Thyroid gland (tissue), 4 donors: ENCODE results near the gene ABHD5. TPM values are rescaled to one million over a fixed set of nuclear protein-coding genes. Genes with fewer than 3 reads are reported as not detected.

Experiments
- DNase-seq, 2 donors: peaks; one replicate each; pipeline ENCODE4 v3.0.0-alpha.2; 2019
- H3K27ac ChIP-seq, 3 donors: fragments of 200-600 bp; sonication (generic); 1 replicate in 2 of 3; 2 replicates in 1 of 3; pipeline ENCODE4 v1.5.1; 2016 to 2019; ENCODE audit warnings: mild to moderate bottlenecking in 1 of 3, moderate library complexity in 1 of 3
- H3K27me3 ChIP-seq: fragments of 200-600 bp; sonication (generic); one replicate; pipeline ENCODE4 v1.5.1; 2019
- H3K36me3 ChIP-seq, 2 donors: fragments of 200-600 bp; sonication (generic); one replicate each; pipeline ENCODE4 v1.5.1; 2016 to 2019
- H3K4me1 ChIP-seq, 2 donors: fragments of 200-600 bp; sonication (generic); one replicate each; pipeline ENCODE4 v1.5.1; 2017 to 2019
- H3K4me3 ChIP-seq, 3 donors: fragments of 200-600 bp; sonication (generic); replicated peaks in 1 of 3; 1 replicate in 2 of 3; 2 replicates in 1 of 3; pipeline ENCODE4 v1.5.1; 2016; ENCODE audit warnings: mild to moderate bottlenecking in 1 of 3
- H3K9me3 ChIP-seq: fragments of 200-600 bp; sonication (generic); one replicate; pipeline ENCODE4 v1.5.1; 2017
- POLR2A ChIP-seq, 2 donors: fragments of 450-650 bp; IDR thresholded peaks; one replicate each; pipeline ENCODE4 v1.6.1; 2017; ENCODE audit warnings: antibody characterized with exemption in 2 of 2, mild to moderate bottlenecking in 2 of 2, moderate library complexity in 1 of 2
- WGBS, 2 donors: methylation state at CpG; one replicate each; pipeline ENCODE4 v1.1.5; 2017; 5-methylcytosine and 5-hydroxymethylcytosine counted together
- intact Hi-C: fragments of 100-400 bp; cut with DNase I; formaldehyde crosslinking; loops from one replicate; pipeline ENCODE4 v1.15.1; 2023
- total RNA-seq, 4 donors: library from RNA; depleted of rRNA; stranded (reverse); fragments of >200 nt; gene quantifications; one replicate each; pipeline ENCODE4 v1.2.3, GENCODE V29; 2016
- TF ChIP-seq, protein P1 (sequence below), 6 experiments: fragments of 200-600 bp in 3 of 6; fragments of 450-650 bp in 3 of 6; sonication (generic) in 3 of 6; IDR thresholded peaks; one replicate each; pipeline ENCODE4 v1.5.1; 2016 to 2019; ENCODE audit warnings: antibody characterized with exemption in 6 of 6, mild to moderate bottlenecking in 2 of 6, inconsistent platforms in 1 of 6, moderate library complexity in 1 of 6

Gene ABHD5
- total RNA-seq, 4 donors from 2014 or later: 33.1 to 45.4 (median 36.6) TPM

DNA sequence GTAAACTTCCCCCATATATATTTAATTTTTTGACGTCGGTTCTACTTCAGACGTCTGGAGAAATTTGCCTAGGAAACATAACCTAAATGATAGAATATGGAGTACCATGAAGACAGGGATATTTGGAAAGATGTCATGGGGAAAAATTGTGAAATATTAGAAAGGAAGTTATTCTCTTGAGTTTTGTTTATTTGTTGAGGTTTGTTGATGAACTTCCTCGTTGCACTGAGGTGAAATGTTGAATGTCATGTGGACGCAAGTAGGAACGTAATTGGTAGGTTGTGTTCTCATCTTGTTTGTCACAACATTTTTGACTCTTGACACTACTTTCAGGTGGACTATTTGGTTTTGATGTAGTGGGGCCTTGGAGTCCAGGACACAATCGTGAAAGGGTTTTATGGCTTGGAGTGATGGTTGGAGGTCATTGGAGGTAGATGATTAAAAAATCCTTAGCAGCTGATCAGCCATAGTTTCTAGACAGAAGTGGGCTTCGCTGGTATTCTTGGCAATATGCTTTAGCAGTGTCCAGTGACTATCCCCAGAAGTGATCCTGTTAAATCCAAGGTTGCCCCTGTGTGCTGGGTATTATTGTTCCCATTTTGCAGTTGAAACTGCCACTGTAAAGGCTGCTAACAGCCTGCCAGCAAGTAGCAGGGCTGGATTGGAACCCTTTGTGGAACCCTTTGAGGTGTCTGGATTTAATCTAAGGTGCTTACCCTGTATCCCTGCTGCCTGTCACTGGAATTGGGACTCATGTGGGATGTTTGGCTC, 1.5 kb downstream of the ABHD5 start:
- H3K27ac ChIP-seq: no peak overlapping the region
- H3K4me1 ChIP-seq: peaks cover 21 to 25% of the 10 kb centered on the region in 2 donors
- intact Hi-C loops: loop anchor here (5.0 kb wide), 1 partner anchor 65 kb away; no protein-coding TSS in a partner anchor
- whole genome bisulfite sequencing, 2 donors: 65 to 70% methylated on average over 8 of the region's 8 CpGs
- no peaks in the 10 kb centered on the region for H3K9me3 ChIP-seq
- H3K4me3 ChIP-seq: peak overlapping the region in 2 of 3 donors; percentile 71 to 88
- DNase-seq: no peak
- H3K27me3 ChIP-seq: no peaks in the 10 kb centered on the region
- TF ChIP-seq POLR2A (IDR thresholded peaks at IDR 0.05): no peak
- TF ChIP-seq, protein P1, sequence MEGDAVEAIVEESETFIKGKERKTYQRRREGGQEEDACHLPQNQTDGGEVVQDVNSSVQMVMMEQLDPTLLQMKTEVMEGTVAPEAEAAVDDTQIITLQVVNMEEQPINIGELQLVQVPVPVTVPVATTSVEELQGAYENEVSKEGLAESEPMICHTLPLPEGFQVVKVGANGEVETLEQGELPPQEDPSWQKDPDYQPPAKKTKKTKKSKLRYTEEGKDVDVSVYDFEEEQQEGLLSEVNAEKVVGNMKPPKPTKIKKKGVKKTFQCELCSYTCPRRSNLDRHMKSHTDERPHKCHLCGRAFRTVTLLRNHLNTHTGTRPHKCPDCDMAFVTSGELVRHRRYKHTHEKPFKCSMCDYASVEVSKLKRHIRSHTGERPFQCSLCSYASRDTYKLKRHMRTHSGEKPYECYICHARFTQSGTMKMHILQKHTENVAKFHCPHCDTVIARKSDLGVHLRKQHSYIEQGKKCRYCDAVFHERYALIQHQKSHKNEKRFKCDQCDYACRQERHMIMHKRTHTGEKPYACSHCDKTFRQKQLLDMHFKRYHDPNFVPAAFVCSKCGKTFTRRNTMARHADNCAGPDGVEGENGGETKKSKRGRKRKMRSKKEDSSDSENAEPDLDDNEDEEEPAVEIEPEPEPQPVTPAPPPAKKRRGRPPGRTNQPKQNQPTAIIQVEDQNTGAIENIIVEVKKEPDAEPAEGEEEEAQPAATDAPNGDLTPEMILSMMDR (IDR thresholded peaks at IDR 0.05): no peak
- H3K36me3 ChIP-seq: no peaks in the 10 kb centered on the region

DNA sequence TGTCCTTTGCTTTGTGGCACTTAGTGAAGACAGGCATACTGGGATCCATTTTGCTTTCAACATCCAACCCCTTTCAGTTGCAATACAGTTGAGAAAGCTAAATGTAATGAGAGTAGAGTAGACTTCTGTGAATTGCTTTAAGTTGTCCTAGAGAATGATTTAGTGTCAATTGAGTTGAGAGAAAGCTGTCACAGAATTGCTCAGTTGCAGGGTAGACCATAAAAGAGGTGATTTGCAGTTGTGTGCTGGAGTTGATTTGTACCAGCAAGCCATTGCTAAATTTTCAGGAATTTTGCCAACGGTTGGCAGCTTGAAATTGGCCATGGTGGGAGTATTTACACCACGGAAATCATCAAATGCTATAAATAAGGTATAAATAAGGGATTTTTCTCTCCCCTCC, 2.2 kb downstream of the ABHD5 start:
- peaks cover 23 to 25% of the 10 kb centered on the region in 2 donors for H3K4me1 ChIP-seq
- TF ChIP-seq POLR2A (IDR thresholded peaks at IDR 0.05): no peak
- TF ChIP-seq, protein P1 (IDR thresholded peaks at IDR 0.05): no peak
- no peaks in the 10 kb centered on the region for H3K36me3 ChIP-seq
- no peaks in the 10 kb centered on the region for H3K27me3 ChIP-seq
- DNase-seq: no peak
- H3K4me3 ChIP-seq: no peak overlapping the region
- no peaks in the 10 kb centered on the region for H3K9me3 ChIP-seq
- WGBS, 2 donors: 50 to 65% methylated on average over 2 of the region's 2 CpGs
- H3K27ac ChIP-seq: no peak overlapping the region
- intact Hi-C loops: loop anchor here (5.0 kb wide), 1 partner anchor 64 kb away; no protein-coding TSS in a partner anchor

DNA sequence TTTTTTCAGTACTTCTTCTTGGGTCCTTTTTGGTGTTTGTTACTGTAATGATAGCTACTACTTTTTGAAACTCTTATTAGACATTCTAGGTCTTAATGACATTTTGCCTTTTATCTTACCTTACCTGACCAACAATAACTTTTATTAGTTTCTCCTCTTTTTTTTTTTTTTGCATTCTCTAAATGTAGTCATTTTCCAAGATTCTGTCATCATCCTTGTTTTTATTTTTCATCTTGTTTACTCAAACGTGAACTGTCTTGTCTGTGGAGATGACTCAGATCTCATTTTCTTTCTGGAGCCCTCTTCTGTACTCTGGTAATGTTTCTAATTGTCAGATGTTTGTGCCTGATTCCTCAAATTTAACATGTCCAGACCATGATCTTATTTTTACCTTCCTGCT, 2.9 kb downstream of the ABHD5 start:
- no peak for TF ChIP-seq POLR2A (IDR thresholded peaks at IDR 0.05)
- TF ChIP-seq, protein P1 (IDR thresholded peaks at IDR 0.05): no peak
- Histone ChIP-seq H3K36me3 (no peaks in the 10 kb centered on the region), H3K9me3 (no peaks in the 10 kb centered on the region), H3K27ac (no peak overlapping the region), H3K27me3 (no peaks in the 10 kb centered on the region), H3K4me1 (peaks cover 23 to 25% of the 10 kb centered on the region in 2 donors), H3K4me3 (no peak overlapping the region)
- intact Hi-C loops: loop anchor here (5.0 kb wide), 1 partner anchor 64 kb away; no protein-coding TSS in a partner anchor
- DNase-seq: no peak
- 56 to 60% methylated on average over 1 of the region's 1 CpG for WGBS, 2 donors

DNA sequence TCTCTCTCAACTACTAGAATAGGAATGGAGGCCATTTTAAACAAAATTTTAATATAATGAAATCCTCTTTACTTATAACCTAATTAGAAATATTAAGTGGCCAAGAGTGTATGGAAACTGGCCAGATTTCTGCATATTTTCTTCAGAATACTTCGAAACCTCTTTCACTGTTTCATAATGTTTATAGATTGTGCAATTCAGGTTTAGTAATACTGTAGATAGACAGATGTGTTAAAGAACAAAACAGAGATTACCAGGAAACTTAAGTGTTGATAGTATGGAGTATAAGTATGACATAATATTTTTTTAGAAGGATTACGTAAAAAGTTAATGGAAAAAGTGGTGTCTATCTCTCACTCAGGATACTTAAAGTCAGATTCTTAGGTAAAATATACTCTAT, 4.7 kb downstream of the ABHD5 start:
- Histone ChIP-seq H3K4me1 (peaks cover 18 to 22% of the 10 kb centered on the region in 2 donors), H3K4me3 (no peak overlapping the region), H3K27ac (no peak overlapping the region), H3K9me3 (no peaks in the 10 kb centered on the region), H3K36me3 (no peaks in the 10 kb centered on the region), H3K27me3 (no peaks in the 10 kb centered on the region)
- WGBS, 2 donors: 85 to 89% methylated on average over 2 of the region's 2 CpGs
- intact Hi-C loops: no loop called here
- DNase-seq: no peak
- TF ChIP-seq, protein P1 (IDR thresholded peaks at IDR 0.05): no peak
- no peak for TF ChIP-seq POLR2A (IDR thresholded peaks at IDR 0.05)

DNA sequence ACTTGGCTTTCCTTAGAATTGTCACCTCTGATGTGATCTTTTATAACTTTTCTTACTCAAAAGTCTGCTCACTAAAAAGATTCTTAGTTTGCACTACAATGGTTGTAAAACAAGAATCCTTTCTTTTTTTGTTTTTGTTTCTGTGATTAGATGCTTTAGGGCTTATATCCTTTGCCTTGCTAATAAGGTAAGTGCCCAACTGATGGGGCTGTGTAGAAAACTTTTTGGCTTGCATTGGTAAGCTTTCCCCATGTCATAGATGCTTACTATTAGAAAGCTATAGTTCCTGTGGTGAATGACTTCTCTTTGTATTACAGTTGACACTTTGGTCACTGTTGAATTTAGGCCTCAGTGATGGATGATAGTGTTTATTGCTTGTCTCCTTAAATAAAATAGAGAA, 5.1 kb downstream of the ABHD5 start:
- peaks cover 18 to 22% of the 10 kb centered on the region in 2 donors for H3K4me1 ChIP-seq
- TF ChIP-seq POLR2A (IDR thresholded peaks at IDR 0.05): no peak
- TF ChIP-seq, protein P1 (IDR thresholded peaks at IDR 0.05): no peak
- no peak overlapping the region for H3K4me3 ChIP-seq
- no peaks in the 10 kb centered on the region for H3K27me3 ChIP-seq
- no peak for DNase-seq
- H3K27ac ChIP-seq: no peak overlapping the region
- intact Hi-C loops: no loop called here
- no peaks in the 10 kb centered on the region for H3K9me3 ChIP-seq
- no peaks in the 10 kb centered on the region for H3K36me3 ChIP-seq
